Right lobe of liver (tissue), 6 donors: Measurements from ENCODE around the gene LIPI. TPM values are rescaled to one million over a fixed set of nuclear protein-coding genes. Genes with fewer than 3 reads are reported as not detected.
"Not testable (repeated sequence)": the region's sequence is repeated elsewhere in the genome, so short reads cannot be mapped to it uniquely, and the experiment has no call there.

Experiments used
- ATAC-seq, 4 donors: fragments of 200-7000 bp; cut with Tn5 transposase; one replicate each; pipeline ENCODE4 v1.9.1; 2020; ENCODE audit warnings: mild to moderate bottlenecking in 4 of 4, moderate library complexity in 4 of 4
- DNase-seq, 3 donors: peaks; one replicate each; pipeline ENCODE4 v3.0.0-alpha.2; 2020
- H3K27ac ChIP-seq, 3 donors: fragments of 200-600 bp; one replicate each; pipeline ENCODE4 v1.8.0; 2022
- H3K27me3 ChIP-seq, 2 donors: fragments of 200-600 bp; one replicate each; pipeline ENCODE4 v1.8.0; 2022
- H3K36me3 ChIP-seq, 4 donors: fragments of 200-600 bp; sonication (generic) in 1 of 4; one replicate each; pipeline versions ENCODE4 v1.5.1 to v1.8.0; 2017 to 2022; ENCODE audit warnings: control low read depth in 1 of 4
- H3K4me1 ChIP-seq, 4 donors: fragments of 200-600 bp; sonication (generic) in 1 of 4; one replicate each; pipeline versions ENCODE4 v1.5.1 to v1.8.0; 2017 to 2022; ENCODE audit warnings: control low read depth in 1 of 4
- H3K4me3 ChIP-seq, 3 donors: fragments of 200-600 bp; one replicate each; pipeline ENCODE4 v1.8.0; 2022
- H3K9me3 ChIP-seq, 4 donors: fragments of 200-600 bp; sonication (generic) in 1 of 4; one replicate each; pipeline versions ENCODE4 v1.5.1 to v1.8.0; 2017 to 2022; ENCODE audit warnings: control low read depth in 1 of 4
- POLR2A ChIP-seq: fragments of 450-650 bp; IDR thresholded peaks from one replicate; pipeline ENCODE4 v1.6.1; 2017; ENCODE audit warnings: antibody characterized with exemption, mild to moderate bottlenecking
- WGBS: methylation state at CpG from one replicate; pipeline ENCODE4 v1.1.6; 2018; ENCODE audit warnings: low coverage, low lambda C conversion rate; ENCODE audit not compliant: insufficient coverage; ENCODE audit errors: missing lambda C conversion rate; 5-methylcytosine and 5-hydroxymethylcytosine counted together
- intact Hi-C, 2 donors: fragments of 100-400 bp; cut with DNase I; formaldehyde crosslinking; loops; one replicate each; pipeline versions ENCODE4 v1.11.2 to v1.14.1; 2022
- small RNA-seq, 2 experiments: library from RNA; depleted of rRNA; stranded (forward); fragments of <200 nt; gene quantifications; one replicate each; pipeline ENCODE3, GENCODE V24; 2016
- total RNA-seq, 6 experiments: library from RNA; depleted of rRNA in 2 of 6; stranded (reverse); fragments of >200 nt in 2 of 6; fragmentation: NEBNext Ultra II Directional in 3 of 6; extraction: Animal tissue kit (Norgen Biotek cat#: 25700) in 3 of 6; gene quantifications; one replicate each; pipeline versions ENCODE4 v1.1.0 to v1.2.4, GENCODE V29; 2016 to 2023
- TF ChIP-seq, protein P1 (sequence below), 4 donors: fragments of 200-600 bp in 3 of 4; fragments of 450-650 bp in 1 of 4; IDR thresholded peaks; one replicate each; pipeline versions ENCODE4 v1.5.1 to v1.8.0; 2016 to 2022; ENCODE audit warnings: antibody characterized with exemption in 4 of 4, mild to moderate bottlenecking in 2 of 4
- donor health status: DM: no; HTN: yes; CAD: no.
- donor health status: DM: no; HTN: no; CAD: no.
- donor health status: DM: no; HTN: no; CAD: no.
- donor health status: DM: no; HTN: yes; CAD: no.
- donor health status: DM: no; HTN: yes; CAD: no.

Gene LIPI
- total RNA-seq, 6 experiments from 2014 or later = not detected

DNA sequence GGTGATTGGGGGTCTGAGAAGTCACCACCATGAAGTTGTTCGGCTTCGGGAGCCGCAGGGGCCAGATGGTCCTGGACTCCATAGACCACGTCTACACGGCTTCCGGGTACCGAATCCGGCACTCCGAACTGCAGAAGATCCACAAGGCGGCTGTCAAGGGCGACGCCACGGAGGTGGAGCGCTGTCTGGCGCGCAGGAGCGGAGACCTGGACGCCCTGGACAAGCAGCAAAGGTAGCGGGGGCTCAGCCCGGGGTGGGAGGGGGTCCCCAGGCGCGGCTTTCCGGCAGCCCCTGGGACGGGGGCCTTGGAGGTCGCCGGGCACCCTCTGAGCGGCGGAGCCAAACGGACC lies 146.5 kb downstream of the LIPI start:
- no peak for TF ChIP-seq POLR2A
- TF ChIP-seq, protein P1, sequence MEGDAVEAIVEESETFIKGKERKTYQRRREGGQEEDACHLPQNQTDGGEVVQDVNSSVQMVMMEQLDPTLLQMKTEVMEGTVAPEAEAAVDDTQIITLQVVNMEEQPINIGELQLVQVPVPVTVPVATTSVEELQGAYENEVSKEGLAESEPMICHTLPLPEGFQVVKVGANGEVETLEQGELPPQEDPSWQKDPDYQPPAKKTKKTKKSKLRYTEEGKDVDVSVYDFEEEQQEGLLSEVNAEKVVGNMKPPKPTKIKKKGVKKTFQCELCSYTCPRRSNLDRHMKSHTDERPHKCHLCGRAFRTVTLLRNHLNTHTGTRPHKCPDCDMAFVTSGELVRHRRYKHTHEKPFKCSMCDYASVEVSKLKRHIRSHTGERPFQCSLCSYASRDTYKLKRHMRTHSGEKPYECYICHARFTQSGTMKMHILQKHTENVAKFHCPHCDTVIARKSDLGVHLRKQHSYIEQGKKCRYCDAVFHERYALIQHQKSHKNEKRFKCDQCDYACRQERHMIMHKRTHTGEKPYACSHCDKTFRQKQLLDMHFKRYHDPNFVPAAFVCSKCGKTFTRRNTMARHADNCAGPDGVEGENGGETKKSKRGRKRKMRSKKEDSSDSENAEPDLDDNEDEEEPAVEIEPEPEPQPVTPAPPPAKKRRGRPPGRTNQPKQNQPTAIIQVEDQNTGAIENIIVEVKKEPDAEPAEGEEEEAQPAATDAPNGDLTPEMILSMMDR (IDR thresholded peaks at IDR 0.05) = no peak
- no peak for ATAC-seq

DNA sequence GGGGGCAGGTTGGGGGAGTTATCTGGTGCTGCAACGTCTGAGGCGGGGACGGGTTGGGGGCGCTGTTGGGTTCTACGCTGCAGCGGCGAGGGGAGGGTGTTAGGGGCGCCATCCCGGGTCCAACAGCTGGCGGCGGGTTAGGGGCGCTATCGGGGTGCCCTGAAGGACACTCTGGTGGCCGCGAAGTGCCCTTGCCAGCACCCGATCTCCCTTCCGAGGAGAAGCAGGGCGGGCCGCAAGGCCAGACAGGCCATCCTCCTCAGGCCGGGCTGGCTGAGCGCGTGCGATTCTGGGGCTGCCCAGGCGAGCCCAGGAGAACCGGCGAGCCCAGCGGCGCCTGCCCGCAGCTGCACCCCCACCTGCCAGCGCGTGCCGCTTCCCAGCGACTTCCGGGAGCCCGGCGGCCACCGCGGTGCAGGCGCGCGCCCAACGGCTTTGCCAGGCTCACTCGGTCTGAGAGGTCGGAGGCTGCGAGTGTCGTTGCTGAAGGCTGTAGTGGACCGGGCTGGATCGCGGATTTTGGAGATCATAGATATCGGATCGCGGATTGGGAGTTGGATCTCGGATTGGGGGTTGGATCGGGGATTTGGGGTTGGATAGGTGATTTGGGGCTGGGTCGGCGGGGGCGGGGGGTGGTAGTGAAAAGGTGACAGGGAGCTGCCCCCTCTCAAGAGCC lies 147.0 kb downstream of the LIPI start:
- 86% methylated on average over 18 of the region's 57 CpGs for WGBS
- DNase-seq, H3K4me3 ChIP-seq, H3K9me3 ChIP-seq, H3K27ac ChIP-seq, intact Hi-C loops, H3K4me1 ChIP-seq, H3K36me3 ChIP-seq, H3K27me3 ChIP-seq: not testable (repeated sequence)
- peak in 1 of 4 donors; percentile 30 for ATAC-seq

More for the DNA sequence above, 146.5 kb downstream of the LIPI start:
- peak in 1 of 3 donors; percentile 41 for DNase-seq
- intact Hi-C loops = no loop called here
- H3K4me1 ChIP-seq = no peaks in the 10 kb centered on the region
- H3K4me3 ChIP-seq = no peak overlapping the region
- H3K9me3 ChIP-seq = no peaks in the 10 kb centered on the region
- no peaks in the 10 kb centered on the region for H3K27me3 ChIP-seq
- H3K36me3 ChIP-seq = no peaks in the 10 kb centered on the region
- WGBS = 91% methylated on average over 13 of the region's 29 CpGs
- H3K27ac ChIP-seq = no peak overlapping the region

DNA sequence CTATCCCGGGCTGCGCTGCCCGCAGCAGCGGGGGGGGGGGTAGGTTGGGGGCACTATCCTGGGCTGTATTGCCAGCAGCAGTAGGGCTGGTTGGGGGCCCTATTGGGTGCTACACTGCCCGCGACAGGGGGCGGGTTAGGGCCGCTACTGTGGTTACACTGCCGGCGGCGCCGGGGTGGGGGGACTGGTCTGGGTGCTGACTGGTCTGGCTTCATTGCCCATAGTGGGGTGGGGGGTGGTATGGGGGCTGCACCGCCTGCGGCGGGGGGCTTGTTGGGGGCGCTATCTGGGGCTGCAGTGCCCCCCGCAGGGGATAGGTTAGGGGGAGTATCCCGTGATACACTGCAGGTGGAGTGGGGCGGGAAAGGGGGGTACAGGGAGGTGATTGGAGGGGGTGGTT lies 148.1 kb downstream of the LIPI start:
- H3K4me3 ChIP-seq, H3K27me3 ChIP-seq, H3K27ac ChIP-seq, ATAC-seq, H3K9me3 ChIP-seq, intact Hi-C loops, H3K36me3 ChIP-seq, DNase-seq, H3K4me1 ChIP-seq: not testable (repeated sequence)
- 80% methylated on average over 1 of the region's 19 CpGs for WGBS

DNA sequence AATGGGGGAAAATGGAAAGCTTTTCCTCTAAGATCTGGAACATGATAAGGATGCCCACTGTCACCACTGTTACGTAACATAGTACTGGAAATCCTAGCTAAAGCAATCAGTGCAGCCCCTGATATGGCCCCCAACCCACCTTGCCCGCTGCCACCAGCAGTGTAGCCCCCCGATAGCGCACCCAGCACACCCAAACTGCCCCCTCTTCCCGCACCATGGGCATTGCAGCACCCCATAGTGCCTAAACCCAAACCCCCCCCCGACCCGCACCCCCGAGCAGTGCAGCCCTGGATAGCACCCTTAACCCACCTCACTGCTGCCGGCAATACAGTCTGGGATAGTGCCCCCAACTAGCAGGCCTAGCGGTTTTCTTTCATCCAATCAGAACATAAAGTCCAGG lies 148.9 kb downstream of the LIPI start:
- H3K27ac ChIP-seq, ATAC-seq, DNase-seq, H3K9me3 ChIP-seq, intact Hi-C loops, H3K27me3 ChIP-seq, H3K36me3 ChIP-seq, H3K4me1 ChIP-seq, H3K4me3 ChIP-seq: not testable (repeated sequence)
- no CpG with 5 or more reads among the region's 10 CpGs for WGBS

DNA sequence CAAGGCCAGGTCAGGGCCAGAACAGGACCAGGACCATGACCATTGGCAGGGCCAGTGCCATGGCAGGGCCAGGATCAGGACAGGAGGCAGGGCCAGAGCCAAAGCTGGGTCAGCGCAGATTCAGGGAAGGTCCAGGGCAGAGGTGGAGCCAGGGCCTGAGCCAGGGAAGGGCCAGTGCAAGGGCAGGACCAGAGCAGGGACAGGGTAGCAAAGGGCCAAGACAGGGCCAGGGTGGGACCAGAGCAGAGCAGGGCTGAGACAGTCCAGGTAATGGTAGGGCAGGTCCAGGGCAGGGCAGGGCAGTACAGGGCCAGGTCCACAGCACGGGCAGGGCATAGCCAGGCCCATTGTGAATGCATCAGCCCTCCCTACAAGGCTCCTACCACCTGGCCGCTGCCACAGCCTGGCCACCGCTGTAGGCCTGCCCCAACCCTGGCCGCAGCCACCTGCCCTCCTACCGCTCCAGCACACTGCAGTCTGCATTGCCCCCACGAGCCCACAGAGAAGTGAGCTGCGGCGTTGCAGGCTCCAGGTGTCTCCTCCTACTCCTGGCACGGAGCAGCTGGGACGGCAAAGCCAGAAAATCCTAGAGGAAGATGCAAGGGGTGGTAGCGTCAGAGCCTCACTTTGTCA lies 151.6 kb downstream of the LIPI start:
- H3K4me1 ChIP-seq, intact Hi-C loops, H3K36me3 ChIP-seq, H3K4me3 ChIP-seq, H3K27me3 ChIP-seq, DNase-seq, H3K27ac ChIP-seq, H3K9me3 ChIP-seq: not testable (repeated sequence)
- ATAC-seq = peak in 2 of 4 donors; percentile 29 to 45
- WGBS = 60% methylated on average over 1 of the region's 12 CpGs

Small RNA genes lying within 50 kb of the gene (small RNA-seq; reads per million reads assigned to genes)
- gene RF01518 (0 reads per million in 2 experiments), gene RNA5SP488 (0 reads per million in 2 experiments)

Other genes with a start within 250 kb of the LIPI start
- under 1 TPM in 2 of 6 experiments, not detected in 4; 0.24 to 0.37 TPM for gene RBM11, start 5.2 kb upstream of the LIPI start, total RNA-seq
- gene HSPA13, start 172.2 kb upstream of the LIPI start, total RNA-seq = 10 to 100 TPM in 2 of 6 experiments, 1 to 10 TPM in 4; 7.2 to 17.0 (median 9.2) TPM